GM12878 (cell line): ENCODE results near the gene MATN3. TPM values are rescaled to one million over a fixed set of nuclear protein-coding genes. Genes with fewer than 3 reads are reported as not detected.

Experiments
- ATAC-seq: fragments of 200-7000 bp; cut with Tn5 transposase; 3 replicates; pipeline ENCODE4 v1.9.1; 2020; ENCODE audit warnings: mild to moderate bottlenecking, moderate library complexity
- BruUV-seq: library from RNA; stranded (reverse); fragments of 400-500 nt; replicated peaks from 2 replicates; lab custom pipeline; 2021; lab: Mats Ljungman, UMichigan
- CTCF ChIA-PET: fragments of 300-600 bp; sonication (Branson Sonifier 250); formaldehyde crosslinking; extraction: SDS; loops from one replicate; lab custom pipeline; 2021; ENCODE audit warnings: inconsistent platforms; lab: Yijun Ruan, JAX
- POLR2A ChIA-PET: fragments of 350-600 bp; formaldehyde crosslinking; extraction: SDS; loops from one replicate; lab custom pipeline; 2021; ENCODE audit warnings: inconsistent platforms; lab: Charles Lee
- RAD21 ChIA-PET: fragments of 300-600 bp; sonication (Branson Sonifier 250); formaldehyde crosslinking; loops from one replicate; lab custom pipeline; 2023; ENCODE audit warnings: antibody characterized with exemption; ENCODE audit not compliant: unreplicated experiment; lab: Charles Lee
- SMC1A ChIA-PET: fragments of 300-600 bp; sonication (Branson Sonifier 250); formaldehyde crosslinking; loops from one replicate; lab custom pipeline; 2023; ENCODE audit not compliant: unreplicated experiment, uncharacterized antibody; lab: Charles Lee
- DNase-seq: peaks from one replicate; pipeline ENCODE4 v3.0.0-alpha.2; 2011; ENCODE audit warnings: low read depth, low spot score
- FAIRE-seq: peaks from 3 replicates; lab custom pipeline; 2011; peaks lifted over from hg19 to GRCh38; lab: Jason Lieb, UNC
- H2AFZ ChIP-seq: 2 replicates; pipeline ENCODE4 v1.6.0; 2011; ENCODE audit warnings: low read depth, low read length, control low read depth; ENCODE audit not compliant: control insufficient read depth
- H3K27ac ChIP-seq: 2 replicates; pipeline ENCODE4 v1.5.1; 2011; ENCODE audit warnings: control low read depth; ENCODE audit not compliant: control insufficient read depth, insufficient read depth
- H3K27me3 ChIP-seq, 2 experiments: replicated peaks in 1 of 2; 2 replicates each; pipeline versions ENCODE4 v1.6.0 to v1.6.1; 2011; ENCODE audit warnings: low read length in 1 of 2; ENCODE audit not compliant: control insufficient read depth in 2 of 2, insufficient read depth in 2 of 2
- H3K36me3 ChIP-seq, 2 experiments: 2 replicates each; pipeline ENCODE4 v1.5.1; 2011; ENCODE audit warnings: low read length in 1 of 2; ENCODE audit not compliant: control insufficient read depth in 2 of 2, insufficient read depth in 2 of 2
- H3K4me1 ChIP-seq: 2 replicates; pipeline ENCODE4 v1.6.1; 2011; ENCODE audit warnings: mild to moderate bottlenecking, low read length, moderate library complexity, mixed read lengths; ENCODE audit not compliant: control insufficient read depth, insufficient read depth
- H3K4me2 ChIP-seq: 2 replicates; pipeline ENCODE4 v1.6.0; 2011; ENCODE audit warnings: control low read depth; ENCODE audit not compliant: control insufficient read depth, insufficient read depth
- H3K4me3 ChIP-seq: fragments of 200-600 bp; sonication (generic); 2 replicates; pipeline ENCODE4 v1.5.1; 2016
- H3K79me2 ChIP-seq: 2 replicates; pipeline ENCODE4 v1.6.0; 2011; ENCODE audit warnings: low read length; ENCODE audit not compliant: control insufficient read depth, insufficient read depth
- H3K9ac ChIP-seq: 2 replicates; pipeline ENCODE4 v1.8.0; 2011; ENCODE audit warnings: low read length, control low read depth, mixed read lengths; ENCODE audit not compliant: control insufficient read depth, insufficient read depth
- H3K9me3 ChIP-seq: replicated peaks from 3 replicates; pipeline ENCODE4 v1.5.1; 2011; ENCODE audit warnings: mild to moderate bottlenecking, low read length; ENCODE audit not compliant: control insufficient read depth, insufficient read depth
- H4K20me1 ChIP-seq: 2 replicates; pipeline ENCODE4 v1.6.0; 2011; ENCODE audit not compliant: control insufficient read depth, insufficient read depth
- EED ChIP-seq: sonication (generic); IDR thresholded peaks from 2 replicates; pipeline ENCODE4 v1.6.1; 2016; ENCODE audit warnings: antibody characterized with exemption, low read depth
- MAX ChIP-seq: IDR thresholded peaks from 2 replicates; pipeline ENCODE4 v1.6.1; 2012; ENCODE audit warnings: low read depth, low read length, improper control_type of control experiment
- MYB ChIP-seq: fragments of 150-350 bp; IDR thresholded peaks from 2 replicates; pipeline ENCODE4 v1.6.1; 2014; ENCODE audit warnings: mild to moderate bottlenecking, low read depth, low read length, borderline replicate concordance
- PKNOX1 ChIP-seq: fragments of 450-650 bp; IDR thresholded peaks from 2 replicates; pipeline ENCODE4 v1.6.1; 2016; ENCODE audit warnings: mild to moderate bottlenecking
- STAT3 ChIP-seq: IDR thresholded peaks from 2 replicates; pipeline ENCODE4 v1.6.1; 2011; ENCODE audit warnings: low read depth, low read length, improper control_type of control experiment
- TBL1XR1 ChIP-seq: IDR thresholded peaks from 2 replicates; pipeline ENCODE4 v1.6.1; 2012; ENCODE audit warnings: low read depth, low read length, improper control_type of control experiment
- USF2 ChIP-seq: IDR thresholded peaks from 2 replicates; pipeline ENCODE4 v1.6.1; 2011; ENCODE audit warnings: low read depth, low read length, improper control_type of control experiment, borderline replicate concordance
- ZBED1 ChIP-seq: IDR thresholded peaks from 2 replicates; pipeline ENCODE4 v1.6.1; 2016; ENCODE audit warnings: borderline replicate concordance
- WGBS: methylation state at CpG from one replicate; pipeline ENCODE4 v1.1.6; 2016; ENCODE audit warnings: low lambda C conversion rate; ENCODE audit not compliant: insufficient replicate concordance, insufficient coverage; ENCODE audit errors: missing lambda C conversion rate; 5-methylcytosine and 5-hydroxymethylcytosine counted together
- in situ Hi-C: fragments of 300-500 bp; cut with MboI; formaldehyde crosslinking; loops from 9 replicates; pipeline ENCODE4 v1.14.3; 2018; ENCODE audit warnings: mixed read lengths
- intact Hi-C: fragments of 100-400 bp; cut with micrococcal nuclease; formaldehyde crosslinking; loops from one replicate; pipeline ENCODE4 v1.14.2; 2022; ENCODE audit not compliant: unreplicated experiment
- polyA plus RNA-seq, 11 experiments: library from polyadenylated mRNA; depleted of rRNA in 4 of 11; unstranded in 6 of 11; stranded (reverse) in 5 of 11; fragments of >200 nt; fragmentation: Nextera tagmentation in 4 of 11; fragmentation: Illumina TruSeq in 1 of 11; extraction: Ambion mirVana in 4 of 11; extraction: Trizol in 1 of 11; gene quantifications; 1 replicate in 1 of 11; 2 replicates in 10 of 11; pipeline versions ENCODE4 v1.2.1 to v1.2.3, GENCODE V29; 2011 to 2016; ENCODE audit warnings: inconsistent platforms in 2 of 11, missing spikeins in 2 of 11, low read depth in 1 of 11
- total RNA-seq, 4 experiments: library from RNA; depleted of rRNA in 3 of 4; stranded (reverse); fragments of >200 nt in 3 of 4; fragmentation: Illumina TruSeq in 1 of 4; extraction: Trizol in 1 of 4; gene quantifications; 2 replicates each; pipeline versions ENCODE4 v1.2.1 to v1.2.3, GENCODE V29; 2013 to 2021
- TF ChIP-seq, protein P1 (sequence below): IDR thresholded peaks from 2 replicates; pipeline ENCODE4 v1.6.1; 2012; ENCODE audit warnings: low read depth, low read length, improper control_type of control experiment

MATN3 gene
- total and polyA plus RNA-seq, 10 of the 15 experiments (the other 5 are each of a cell fraction or from before 2014, with no cell fraction given), result 0.09 TPM; not detected in 9

GRCh38 chr2:19973466-19973865 is 39.0 kb downstream of the MATN3 start:
- TF ChIP-seq MAX (no peak), PKNOX1 (peak; percentile 62), MYB (no peak), TBL1XR1 (no peak), STAT3 (no peak), EED (no peak)
- RAD21 ChIA-PET, result no interaction called here
- no peak for FAIRE-seq
- ATAC-seq, result no peak
- intact Hi-C loops, result no loop called here
- Histone ChIP-seq H3K36me3 (peaks cover 0 to 3% of the 10 kb centered on the region in 2 experiments; a peak in 2 of 4 replicates), H3K27me3 (no peaks in the 10 kb centered on the region), H4K20me1 (no peaks in the 10 kb centered on the region), H3K9ac (no peak overlapping the region), H3K79me2 (no peaks in the 10 kb centered on the region), H3K4me1 (no peaks in the 10 kb centered on the region), H3K4me3 (no peak overlapping the region), H3K4me2 (no peak overlapping the region), H2AFZ (no peak overlapping the region), H3K9me3 (no peaks in the 10 kb centered on the region), H3K27ac (no peak overlapping the region)
- CTCF ChIA-PET, result no interaction called here
- WGBS, result 47% methylated on average over 8 of the region's 8 CpGs
- no peak for DNase-seq
- SMC1A ChIA-PET, result no interaction called here
- BruUV-seq, result no TSS peak
- POLR2A ChIA-PET, result no interaction called here
- in situ Hi-C loops, result no loop called here

DNA sequence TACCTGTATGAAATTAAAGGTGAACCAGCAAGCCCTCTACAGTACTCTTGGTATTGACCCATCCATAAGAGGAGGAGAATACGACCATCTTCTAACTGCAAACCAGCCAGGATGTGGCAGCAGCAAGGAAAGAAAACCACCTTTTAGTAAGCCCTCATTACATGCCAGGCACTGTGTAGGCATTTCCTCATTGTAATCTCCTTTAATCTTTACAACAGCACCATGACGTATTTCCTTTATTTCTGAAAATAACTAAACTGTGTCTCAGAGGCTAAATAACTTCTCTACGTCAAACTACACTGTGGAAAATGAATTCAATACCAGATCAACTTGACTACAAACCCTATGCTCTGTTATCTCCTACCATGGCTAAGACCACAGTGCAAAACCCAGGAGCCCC is 40.8 kb downstream of the MATN3 start:
- CTCF ChIA-PET, result interaction anchor here (1.1 kb wide), 2 partner anchors 9 to 17 kb away, joined by 3 to 6 read pairs; no protein-coding TSS in a partner anchor
- Histone ChIP-seq H2AFZ (no peak overlapping the region), H3K36me3 (peaks cover 0 to 3% of the 10 kb centered on the region in 2 experiments; a peak in 2 of 4 replicates), H3K79me2 (no peaks in the 10 kb centered on the region), H3K27me3 (no peaks in the 10 kb centered on the region), H3K9me3 (no peaks in the 10 kb centered on the region), H3K4me1 (no peaks in the 10 kb centered on the region), H3K4me2 (no peak overlapping the region), H3K4me3 (no peak overlapping the region), H4K20me1 (no peaks in the 10 kb centered on the region), H3K27ac (no peak overlapping the region), H3K9ac (no peak overlapping the region)
- in situ Hi-C loops (no loop called here), intact Hi-C loops (no loop called here)
- RAD21 ChIA-PET, result no interaction called here
- POLR2A ChIA-PET, result interaction anchor here (1.4 kb wide), 1 partner anchor 18 kb away, joined by 3 read pairs; the partner anchor contains the start of gene WDR35
- SMC1A ChIA-PET, result interaction anchor here (1.8 to 1.9 kb wide), 2 partner anchors 14 to 43 kb away, joined by 6 to 7 read pairs; no protein-coding TSS in a partner anchor
- ATAC-seq (no peak), FAIRE-seq (no peak), DNase-seq (no peak)
- TF ChIP-seq PKNOX1 (no peak), USF2 (no peak), ZBED1 (no peak)
- TF ChIP-seq, protein P1, sequence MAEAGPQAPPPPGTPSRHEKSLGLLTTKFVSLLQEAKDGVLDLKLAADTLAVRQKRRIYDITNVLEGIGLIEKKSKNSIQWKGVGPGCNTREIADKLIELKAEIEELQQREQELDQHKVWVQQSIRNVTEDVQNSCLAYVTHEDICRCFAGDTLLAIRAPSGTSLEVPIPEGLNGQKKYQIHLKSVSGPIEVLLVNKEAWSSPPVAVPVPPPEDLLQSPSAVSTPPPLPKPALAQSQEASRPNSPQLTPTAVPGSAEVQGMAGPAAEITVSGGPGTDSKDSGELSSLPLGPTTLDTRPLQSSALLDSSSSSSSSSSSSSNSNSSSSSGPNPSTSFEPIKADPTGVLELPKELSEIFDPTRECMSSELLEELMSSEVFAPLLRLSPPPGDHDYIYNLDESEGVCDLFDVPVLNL, result no peak
- BruUV-seq, result no TSS peak
- WGBS, result 84% methylated on average over 3 of the region's 3 CpGs
